ENCODE results near the gene ZNF48. TPM values are rescaled to one million over a fixed set of nuclear protein-coding genes. Genes with fewer than 3 reads are reported as not detected.

ZNF48 gene
- total RNA-seq, 4 donors from 2014 or later = 4.4 to 12.7 (median 8.7) TPM

DNA sequence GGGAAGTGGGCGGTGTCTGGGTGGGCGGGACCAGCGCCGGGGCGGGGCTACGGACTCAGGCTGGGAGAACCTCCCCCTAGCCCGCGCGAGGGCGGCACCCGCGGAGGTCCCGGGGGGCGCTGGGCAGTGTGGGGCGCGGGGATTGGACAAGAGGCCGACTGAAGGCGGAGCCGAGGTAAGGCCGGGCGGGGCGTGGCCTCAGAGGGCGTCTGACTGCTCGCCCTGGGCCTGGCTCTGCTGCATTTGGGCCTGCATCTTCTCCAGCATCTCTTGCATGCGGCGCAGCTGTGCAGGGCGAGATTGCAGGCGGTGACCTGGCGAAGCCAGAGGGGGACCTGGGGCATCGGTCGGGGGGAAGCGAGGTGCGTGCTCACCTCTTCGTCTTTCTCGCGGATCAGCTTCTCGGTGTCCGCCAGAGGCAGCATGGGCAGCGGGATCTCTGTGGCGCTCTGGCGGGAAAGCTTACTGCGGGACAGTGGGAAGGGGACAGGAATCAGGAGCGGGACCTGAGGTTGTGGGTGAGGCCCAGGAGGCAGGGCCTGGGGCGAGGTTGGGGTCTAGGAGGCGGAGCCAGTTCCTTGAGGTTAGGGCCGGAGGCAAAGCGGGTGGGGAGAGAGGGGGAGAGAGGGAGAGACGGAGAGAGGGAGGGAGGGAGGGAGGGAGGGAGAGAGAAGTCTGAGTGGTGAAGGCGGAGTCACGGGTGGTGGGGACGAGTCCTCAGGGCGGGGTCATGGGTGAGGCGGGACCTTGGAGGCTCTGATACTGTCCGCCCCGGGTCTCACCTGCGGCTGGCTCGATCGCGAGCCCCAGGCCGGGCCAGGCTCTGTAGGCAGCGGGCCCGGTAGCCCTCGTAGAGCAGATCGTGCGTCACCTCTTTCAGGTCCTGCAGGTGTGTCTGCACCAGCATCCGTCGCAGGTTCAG, 16.7 kb upstream of the ZNF48 start:
- ATAC-seq (peak; percentile 78 to 86), DNase-seq (peak; percentile 97 to 99)
- TF ChIP-seq, protein P1, sequence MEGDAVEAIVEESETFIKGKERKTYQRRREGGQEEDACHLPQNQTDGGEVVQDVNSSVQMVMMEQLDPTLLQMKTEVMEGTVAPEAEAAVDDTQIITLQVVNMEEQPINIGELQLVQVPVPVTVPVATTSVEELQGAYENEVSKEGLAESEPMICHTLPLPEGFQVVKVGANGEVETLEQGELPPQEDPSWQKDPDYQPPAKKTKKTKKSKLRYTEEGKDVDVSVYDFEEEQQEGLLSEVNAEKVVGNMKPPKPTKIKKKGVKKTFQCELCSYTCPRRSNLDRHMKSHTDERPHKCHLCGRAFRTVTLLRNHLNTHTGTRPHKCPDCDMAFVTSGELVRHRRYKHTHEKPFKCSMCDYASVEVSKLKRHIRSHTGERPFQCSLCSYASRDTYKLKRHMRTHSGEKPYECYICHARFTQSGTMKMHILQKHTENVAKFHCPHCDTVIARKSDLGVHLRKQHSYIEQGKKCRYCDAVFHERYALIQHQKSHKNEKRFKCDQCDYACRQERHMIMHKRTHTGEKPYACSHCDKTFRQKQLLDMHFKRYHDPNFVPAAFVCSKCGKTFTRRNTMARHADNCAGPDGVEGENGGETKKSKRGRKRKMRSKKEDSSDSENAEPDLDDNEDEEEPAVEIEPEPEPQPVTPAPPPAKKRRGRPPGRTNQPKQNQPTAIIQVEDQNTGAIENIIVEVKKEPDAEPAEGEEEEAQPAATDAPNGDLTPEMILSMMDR (IDR thresholded peaks at IDR 0.05 in 4 of 5, conservative IDR thresholded peaks at IDR 0.05 in 1 of 5) = peak in 1 of 5 experiments; percentile 11
- peak in 1 of 2 donors; percentile 3 for TF ChIP-seq POLR2A (IDR thresholded peaks at IDR 0.05)
- Histone ChIP-seq H3K27me3 (no peaks in the 10 kb centered on the region), H3K9me3 (no peaks in the 10 kb centered on the region), H3K27ac (peak overlapping the region; percentile 95 to 100 (median 98)), H3K4me1 (peaks cover 14 to 47% of the 10 kb centered on the region in 2 donors), H3K36me3 (no peaks in the 10 kb centered on the region), H3K4me3 (peak overlapping the region; percentile 65 to 93 (median 80))
- intact Hi-C loops (cut with DNase I; ENCODE audit: low total_unique reads) = loop anchor here (1.0 to 10.0 kb wide), 4 partner anchors 17 to 284 kb away; partner anchors contain the start of genes TBX6, YPEL3, ZNF48 and ZNF771
- in situ Hi-C loops (cut with MboI; ENCODE audit: low sequenced_read_pairs in 4 of 4) = no loop called here

DNA sequence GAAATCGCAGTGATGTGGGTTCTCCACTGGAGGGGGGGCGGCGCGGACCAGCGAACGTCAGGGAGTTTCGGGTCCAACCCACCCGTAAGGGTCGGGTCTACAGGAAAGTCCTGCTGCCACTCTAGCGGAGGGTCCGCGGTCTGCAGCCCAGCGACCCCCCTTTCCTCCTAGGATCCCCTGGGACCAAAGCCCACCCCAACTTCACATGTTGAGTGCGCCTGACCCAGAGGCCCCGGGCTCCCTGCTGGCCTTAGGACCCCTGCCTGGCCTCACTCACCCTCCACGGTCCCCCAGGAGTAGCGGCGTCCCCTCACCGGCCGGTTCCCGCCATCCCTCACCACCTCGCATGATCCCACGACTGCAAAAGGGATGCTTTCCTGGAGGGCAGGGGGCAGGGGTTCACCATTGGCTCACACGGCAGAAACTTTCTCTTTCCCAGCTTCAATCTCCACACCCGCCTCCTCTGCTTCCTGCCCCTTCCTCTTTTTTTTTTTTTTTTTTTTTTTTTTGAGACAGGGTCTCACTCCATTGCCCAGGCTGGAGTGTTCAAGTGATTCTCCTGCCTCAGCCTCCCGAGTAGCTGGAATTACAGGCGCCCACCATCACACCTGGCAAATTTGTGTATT, 15.9 kb upstream of the ZNF48 start:
- H3K27me3 ChIP-seq = no peaks in the 10 kb centered on the region
- TF ChIP-seq, protein P1 (IDR thresholded peaks at IDR 0.05 in 4 of 5, conservative IDR thresholded peaks at IDR 0.05 in 1 of 5) = no peak
- TF ChIP-seq POLR2A (IDR thresholded peaks at IDR 0.05) = no peak
- H3K36me3 ChIP-seq = no peaks in the 10 kb centered on the region
- H3K4me1 ChIP-seq = peaks cover 14 to 45% of the 10 kb centered on the region in 2 donors
- H3K4me3 ChIP-seq = peak overlapping the region; percentile 65 to 93 (median 70)
- in situ Hi-C loops (cut with MboI; ENCODE audit: low sequenced_read_pairs in 4 of 4) (no loop called here), intact Hi-C loops (cut with DNase I; ENCODE audit: low total_unique reads) (loop anchor here (2.0 to 10.0 kb wide), 3 partner anchors 28 to 284 kb away; partner anchors contain the start of genes TBX6, YPEL3 and ZNF771)
- no peak for DNase-seq
- H3K27ac ChIP-seq = peak overlapping the region; percentile 95 to 100 (median 98)
- no peaks in the 10 kb centered on the region for H3K9me3 ChIP-seq
- ATAC-seq = no peak

DNA sequence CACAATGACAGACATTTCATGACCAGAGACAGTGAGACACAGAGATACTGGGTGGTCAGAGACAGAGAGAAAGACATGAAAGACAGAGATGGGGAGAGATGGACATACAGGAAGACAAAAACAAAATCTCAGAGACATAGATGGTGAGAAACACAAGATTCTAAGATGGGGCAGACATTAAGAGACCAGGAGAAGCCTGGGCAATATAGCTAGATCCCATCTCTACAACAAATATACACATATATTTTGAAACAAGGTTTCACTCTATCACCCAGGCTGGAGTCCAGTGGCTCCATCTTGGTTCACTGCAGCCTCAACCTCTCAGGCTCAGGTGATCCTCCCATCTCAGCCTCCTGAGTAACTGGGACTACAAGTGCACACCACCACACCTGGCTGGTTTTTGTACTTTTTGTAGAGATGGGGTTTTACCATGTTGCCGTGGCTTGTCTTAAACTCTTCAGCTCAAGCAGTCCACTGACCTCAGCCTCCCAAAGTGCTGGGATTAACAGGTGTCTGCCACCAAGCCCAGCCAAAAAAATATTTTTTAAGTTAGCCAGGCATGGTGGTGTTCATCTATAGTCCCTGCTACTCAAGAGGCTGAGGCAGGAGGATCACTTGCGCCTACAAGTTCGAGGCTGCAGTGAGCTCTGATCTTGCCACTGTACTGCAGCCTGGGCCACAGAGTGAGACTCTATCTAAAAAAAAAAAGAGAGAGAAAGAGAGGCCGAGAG, 15.0 kb upstream of the ZNF48 start:
- no peak overlapping the region for H3K4me3 ChIP-seq
- intact Hi-C loops (cut with DNase I; ENCODE audit: low total_unique reads) (no loop called here), in situ Hi-C loops (cut with MboI; ENCODE audit: low sequenced_read_pairs in 4 of 4) (no loop called here)
- no peaks in the 10 kb centered on the region for H3K9me3 ChIP-seq
- ATAC-seq = no peak
- no peak for TF ChIP-seq POLR2A (IDR thresholded peaks at IDR 0.05)
- TF ChIP-seq, protein P1 (IDR thresholded peaks at IDR 0.05 in 4 of 5, conservative IDR thresholded peaks at IDR 0.05 in 1 of 5) = no peak
- no peaks in the 10 kb centered on the region for H3K27me3 ChIP-seq
- no peak for DNase-seq
- peaks cover 14 to 35% of the 10 kb centered on the region in 2 donors for H3K4me1 ChIP-seq
- H3K27ac ChIP-seq = peak overlapping the region in 2 of 4 donors; percentile 38 to 44
- H3K36me3 ChIP-seq = no peaks in the 10 kb centered on the region

DNA sequence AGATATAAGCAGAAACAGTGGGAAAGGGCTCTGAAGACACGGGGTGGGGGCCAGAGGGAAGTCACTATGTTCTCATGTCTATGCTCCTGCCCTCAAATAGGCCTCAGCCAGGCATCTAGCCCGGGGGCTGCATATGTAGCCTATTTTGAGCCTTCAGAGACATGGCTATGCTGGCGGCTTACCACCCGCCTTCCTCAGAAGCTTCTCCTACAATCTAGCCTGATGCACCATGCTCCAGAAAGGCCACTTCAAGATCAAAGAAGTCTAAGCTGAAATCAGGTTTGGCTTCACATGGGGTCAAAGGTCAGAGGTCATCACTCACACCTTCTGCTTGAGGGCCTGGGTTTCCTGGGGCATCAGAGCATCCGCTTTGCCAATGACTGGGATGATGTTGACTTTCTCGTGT, 14.4 kb upstream of the ZNF48 start:
- H3K4me1 ChIP-seq = peaks cover 14 to 29% of the 10 kb centered on the region in 2 donors
- no peaks in the 10 kb centered on the region for H3K36me3 ChIP-seq
- ATAC-seq = no peak
- peak overlapping the region in 2 of 4 donors; percentile 38 to 44 for H3K27ac ChIP-seq
- H3K4me3 ChIP-seq = no peak overlapping the region
- intact Hi-C loops (cut with DNase I; ENCODE audit: low total_unique reads) = no loop called here
- DNase-seq = no peak
- H3K27me3 ChIP-seq = no peaks in the 10 kb centered on the region
- no peaks in the 10 kb centered on the region for H3K9me3 ChIP-seq
- in situ Hi-C loops (cut with MboI; ENCODE audit: low sequenced_read_pairs in 4 of 4) = no loop called here
- TF ChIP-seq, protein P1 (IDR thresholded peaks at IDR 0.05 in 4 of 5, conservative IDR thresholded peaks at IDR 0.05 in 1 of 5) = no peak
- TF ChIP-seq POLR2A (IDR thresholded peaks at IDR 0.05) = no peak

All from gastrocnemius medialis (tissue), 4 donors.